ENCODE measurements around the gene ARHGAP42.

The ARHGAP42 gene

DNA sequence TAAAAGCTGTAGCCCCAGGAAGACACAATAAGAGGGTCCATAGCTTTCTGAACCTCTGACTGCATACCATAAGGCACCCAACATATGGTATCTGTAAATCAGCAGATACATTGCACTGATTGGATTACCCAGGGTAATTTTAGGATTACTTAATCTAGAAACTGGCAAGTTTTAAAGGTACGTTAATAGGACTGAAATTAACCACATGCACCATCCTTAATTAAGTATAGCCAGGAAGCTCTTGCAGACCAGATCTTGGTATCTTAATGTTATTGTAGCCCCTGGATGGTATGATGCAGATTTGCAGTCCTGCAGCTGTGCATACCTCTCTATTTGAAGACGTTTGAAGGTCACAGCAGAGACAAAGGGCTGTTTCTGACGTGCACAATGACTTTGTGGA is 72.8 kb downstream of the ARHGAP42 start:
- no peak for DNase-seq

DNA sequence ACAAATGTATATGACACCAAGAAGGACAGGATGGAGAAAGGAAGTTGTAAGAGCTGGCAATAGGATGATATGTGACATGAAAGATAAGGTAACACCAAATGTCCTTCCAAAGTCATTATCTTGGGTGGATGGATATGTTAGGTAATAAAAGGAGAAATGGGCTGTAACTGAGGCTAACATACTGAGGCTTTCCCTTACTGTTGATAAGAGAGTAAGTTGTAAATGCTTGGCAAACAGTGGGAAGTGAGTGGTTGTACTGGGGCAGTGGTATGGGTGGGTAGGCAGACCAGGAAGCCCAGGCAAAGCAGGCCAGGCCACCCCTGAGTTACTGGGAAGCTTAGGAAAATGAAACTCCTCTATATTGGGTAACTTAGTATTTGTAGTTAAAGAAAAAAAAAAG is 73.7 kb downstream of the ARHGAP42 start:
- DNase-seq: no peak

DNA sequence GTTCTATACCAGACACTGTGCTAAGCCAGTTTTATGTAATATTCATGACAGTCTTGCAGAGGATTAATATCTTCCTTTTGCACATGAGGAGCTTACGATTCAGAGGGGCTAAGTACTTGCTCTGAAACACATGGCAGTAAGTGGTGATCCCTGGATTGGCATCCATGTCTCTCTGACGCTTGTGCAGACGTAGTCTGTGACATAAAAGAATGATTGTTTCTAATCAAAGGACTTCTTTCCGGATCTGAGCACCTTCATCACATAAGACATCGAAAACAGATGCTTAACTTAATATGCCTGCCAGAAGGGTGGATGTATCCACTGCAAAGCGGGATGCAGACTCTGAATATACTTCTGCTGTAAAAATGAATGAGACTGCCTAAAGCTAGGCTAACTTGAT is 74.8 kb downstream of the ARHGAP42 start:
- DNase-seq: no peak

DNA sequence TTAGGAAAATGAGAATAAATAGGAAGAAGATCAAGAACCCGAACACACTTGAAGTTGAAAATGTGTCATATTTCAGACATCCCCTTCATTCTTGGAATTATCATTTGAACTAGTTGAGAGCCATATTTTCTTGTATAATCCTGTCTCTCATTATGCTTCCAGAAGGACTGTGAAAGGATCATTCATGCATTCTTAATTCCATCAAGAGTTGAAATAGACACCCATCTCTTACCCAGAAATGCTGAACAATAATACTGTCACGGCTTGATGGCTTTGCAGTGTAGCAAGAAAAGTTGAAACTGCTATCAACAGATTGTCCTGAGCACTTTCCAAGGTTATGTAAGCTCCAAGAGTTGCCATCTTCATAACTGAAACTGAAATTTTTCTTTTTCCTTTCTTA is 79.7 kb downstream of the ARHGAP42 start:
- DNase-seq: no peak

DNA sequence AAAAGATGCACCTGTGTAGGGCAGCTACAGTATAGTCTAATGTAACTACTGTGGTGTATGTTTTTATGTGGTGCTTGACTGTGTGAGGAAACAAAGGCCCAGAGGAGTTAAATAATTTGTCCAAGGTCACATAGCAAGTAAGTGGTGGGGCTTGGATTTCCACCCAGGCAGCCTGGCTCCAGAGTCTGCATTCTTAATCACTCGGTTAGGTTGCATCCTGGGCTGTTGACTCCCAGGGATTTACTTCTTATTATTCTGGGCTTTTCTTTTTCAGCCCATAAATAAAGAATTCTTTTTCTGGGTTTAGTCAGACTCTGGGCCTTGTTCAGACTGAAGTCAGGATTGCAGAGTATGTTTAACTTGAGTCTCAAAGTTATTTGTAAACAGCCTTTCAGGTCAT is 82.1 kb downstream of the ARHGAP42 start:
- DNase-seq: no peak

DNA sequence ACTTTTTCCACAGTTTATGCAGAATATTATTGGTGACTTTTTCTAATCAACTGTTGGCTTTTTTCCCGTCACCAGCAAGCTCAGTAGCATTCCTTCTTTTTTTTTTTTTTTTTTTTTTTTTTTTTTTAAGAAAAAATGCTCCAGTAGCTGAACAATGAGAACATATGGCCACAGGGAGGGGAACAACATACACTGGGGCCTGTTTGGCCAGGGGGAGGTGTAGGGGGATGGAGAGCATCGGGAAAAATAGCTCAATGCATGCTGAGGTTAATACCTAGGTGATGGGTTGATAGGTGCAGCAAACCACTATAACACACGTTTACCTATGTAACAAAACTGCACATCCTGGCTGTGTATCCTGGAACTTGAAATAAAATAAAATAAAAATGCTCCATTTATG is 82.5 kb downstream of the ARHGAP42 start:
- DNase-seq: no peak

DNA sequence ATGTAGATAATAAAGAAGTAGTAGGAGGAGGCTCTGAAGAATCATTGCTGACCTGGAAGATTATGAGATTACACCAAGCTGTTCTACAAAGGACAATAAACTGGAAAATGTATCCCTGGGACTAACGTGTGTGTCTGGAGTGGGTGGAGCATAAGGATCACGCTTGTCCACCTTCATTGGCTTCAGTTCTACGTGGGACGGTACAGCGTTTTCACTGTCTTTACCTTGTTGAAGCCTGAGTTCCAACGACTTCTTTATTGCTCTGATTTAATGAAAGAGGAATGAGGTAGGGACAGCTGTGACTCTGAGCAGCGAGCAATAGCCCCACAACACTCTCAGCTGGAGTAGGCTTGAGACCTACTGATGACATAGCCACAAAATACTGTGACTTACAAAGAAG is 87.0 kb downstream of the ARHGAP42 start:
- DNase-seq: no peak

DNA sequence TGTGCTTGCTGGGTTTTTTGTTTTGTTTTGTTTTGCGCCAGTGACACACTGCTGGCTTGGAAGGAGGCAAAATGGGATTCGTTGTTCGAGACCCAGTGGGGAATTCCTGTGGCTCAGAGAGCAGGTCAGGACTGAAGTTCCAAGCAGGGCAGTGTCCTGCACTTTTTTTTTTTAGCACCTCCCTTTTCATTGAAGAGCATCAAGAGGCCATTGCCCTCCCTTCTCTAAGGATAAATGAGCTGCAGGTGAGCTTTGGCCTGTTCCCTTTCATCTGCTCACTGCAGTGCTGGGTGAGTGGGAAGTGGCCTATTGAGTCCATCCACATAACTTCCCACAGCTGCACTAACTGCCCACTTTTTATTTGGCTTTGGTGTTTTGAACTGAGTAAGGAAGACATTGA is 87.8 kb downstream of the ARHGAP42 start:
- DNase-seq: no peak

DNA sequence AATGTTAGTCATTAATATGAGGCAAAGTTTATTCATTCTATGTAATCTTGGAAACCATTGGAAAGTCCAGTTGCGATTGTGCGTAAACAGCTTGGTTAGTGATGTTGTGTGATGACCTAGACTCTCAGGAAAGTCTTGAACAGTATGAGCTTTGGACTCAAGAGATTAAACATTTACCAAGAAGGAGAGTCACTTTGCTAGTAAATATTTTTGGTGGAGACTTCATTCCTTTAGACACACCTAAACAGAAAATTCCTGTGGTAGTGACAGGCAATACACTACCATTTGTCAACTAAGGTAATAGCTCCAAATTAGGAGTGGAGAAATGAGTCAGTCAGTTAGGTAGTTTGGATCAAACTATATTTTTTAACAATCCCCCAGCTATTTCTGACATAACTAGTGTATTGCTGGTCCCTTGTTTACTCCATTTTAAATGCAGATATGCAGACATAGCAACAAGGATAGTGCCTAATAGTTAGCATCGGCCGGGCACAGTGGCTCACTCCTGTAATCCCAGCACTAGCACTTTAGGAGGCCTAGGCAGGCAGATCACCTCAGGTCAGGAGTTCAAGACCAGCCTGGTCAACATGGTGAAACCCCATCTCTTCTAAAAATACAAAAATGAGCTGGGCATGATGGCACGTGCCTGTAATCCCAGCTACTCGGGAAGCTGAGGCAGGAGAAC is 89.3 kb downstream of the ARHGAP42 start:
- DNase-seq: no peak

DNA sequence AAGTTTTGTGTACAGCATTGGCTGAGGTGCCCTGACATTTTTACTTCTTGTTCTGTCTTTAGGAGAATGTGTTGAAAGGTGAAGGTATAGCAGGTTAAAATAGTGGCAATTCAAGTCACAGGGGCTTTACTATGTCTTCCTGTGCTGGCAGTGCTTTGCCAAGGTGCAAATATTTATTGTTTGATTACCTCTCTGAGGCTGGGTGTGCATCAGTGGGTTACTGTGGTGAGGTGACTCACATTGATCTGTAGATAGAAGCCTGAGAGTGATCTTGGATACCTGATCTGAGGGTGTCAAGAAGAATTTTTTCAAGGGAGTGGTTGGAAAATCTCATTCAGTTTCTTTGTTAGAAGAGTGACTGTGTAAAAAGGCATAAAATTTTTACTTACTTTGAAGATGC is 90.0 kb downstream of the ARHGAP42 start:
- no peak for DNase-seq

DNA sequence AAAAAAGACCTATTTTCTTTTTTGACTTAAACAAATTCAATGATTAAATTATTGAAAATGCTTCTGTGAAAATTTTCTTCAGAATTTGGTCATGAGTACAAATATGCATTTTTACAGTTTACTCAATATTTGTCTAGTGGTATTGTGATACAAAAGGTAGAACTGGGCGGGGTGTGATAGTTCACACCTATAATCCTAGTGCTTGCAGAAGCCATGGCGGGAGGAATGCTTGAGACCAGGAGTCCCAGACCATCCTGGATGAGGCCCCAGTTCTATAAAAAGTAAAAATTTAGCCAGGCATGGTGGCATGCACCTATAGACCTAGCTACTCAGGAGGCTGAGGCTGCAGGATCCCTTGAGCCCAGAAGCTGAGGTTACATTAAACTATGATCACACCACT is 90.6 kb downstream of the ARHGAP42 start:
- no peak for DNase-seq

DNA sequence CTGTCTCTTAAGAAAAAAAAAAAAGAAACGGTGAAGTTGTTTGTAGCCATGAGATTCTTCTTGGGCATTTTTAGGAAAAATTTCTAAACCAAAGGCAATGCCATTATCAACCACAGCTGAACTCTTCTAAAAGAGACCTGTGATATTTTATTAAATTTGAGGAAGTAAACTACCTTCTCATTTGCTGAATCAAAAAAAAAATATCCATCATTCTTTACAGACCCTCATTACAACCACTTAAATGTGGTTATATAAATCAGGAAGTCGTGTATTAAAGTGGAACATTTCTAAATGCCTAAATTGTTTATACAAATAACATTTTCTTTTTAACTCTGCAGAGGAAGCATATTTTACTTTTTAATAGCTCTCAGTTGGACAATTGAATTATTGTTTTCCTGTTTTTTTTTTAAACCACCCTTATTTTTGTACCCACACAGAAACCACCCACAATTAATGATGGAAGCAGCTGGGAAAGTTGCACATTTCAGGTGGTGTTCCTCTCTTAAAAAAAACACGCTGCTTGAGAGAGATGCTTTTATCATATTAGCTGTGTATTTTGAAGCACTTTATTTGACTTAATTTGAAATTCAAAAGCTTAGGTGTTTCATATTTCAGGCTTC is 91.2 kb downstream of the ARHGAP42 start:
- DNase-seq: no peak

DNA sequence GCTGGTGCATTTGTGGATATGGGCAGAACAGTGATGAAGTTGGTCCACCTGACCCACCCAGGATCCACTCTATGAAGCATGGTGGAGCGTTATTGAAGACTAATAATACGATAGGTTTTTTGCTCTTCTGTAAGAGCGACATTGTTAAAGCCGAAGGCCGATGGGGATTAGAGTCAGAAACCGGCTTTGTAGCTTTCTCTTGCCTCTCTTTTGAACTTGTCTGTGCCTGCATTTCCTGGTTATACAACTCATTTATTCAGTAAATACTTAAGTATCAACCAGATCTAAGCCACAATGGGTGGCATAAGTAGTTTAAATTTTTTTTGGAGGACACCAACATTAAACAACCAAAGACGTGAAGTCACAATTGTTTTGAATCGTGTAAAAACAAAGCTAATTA is 93.4 kb downstream of the ARHGAP42 start:
- DNase-seq: no peak

DNA sequence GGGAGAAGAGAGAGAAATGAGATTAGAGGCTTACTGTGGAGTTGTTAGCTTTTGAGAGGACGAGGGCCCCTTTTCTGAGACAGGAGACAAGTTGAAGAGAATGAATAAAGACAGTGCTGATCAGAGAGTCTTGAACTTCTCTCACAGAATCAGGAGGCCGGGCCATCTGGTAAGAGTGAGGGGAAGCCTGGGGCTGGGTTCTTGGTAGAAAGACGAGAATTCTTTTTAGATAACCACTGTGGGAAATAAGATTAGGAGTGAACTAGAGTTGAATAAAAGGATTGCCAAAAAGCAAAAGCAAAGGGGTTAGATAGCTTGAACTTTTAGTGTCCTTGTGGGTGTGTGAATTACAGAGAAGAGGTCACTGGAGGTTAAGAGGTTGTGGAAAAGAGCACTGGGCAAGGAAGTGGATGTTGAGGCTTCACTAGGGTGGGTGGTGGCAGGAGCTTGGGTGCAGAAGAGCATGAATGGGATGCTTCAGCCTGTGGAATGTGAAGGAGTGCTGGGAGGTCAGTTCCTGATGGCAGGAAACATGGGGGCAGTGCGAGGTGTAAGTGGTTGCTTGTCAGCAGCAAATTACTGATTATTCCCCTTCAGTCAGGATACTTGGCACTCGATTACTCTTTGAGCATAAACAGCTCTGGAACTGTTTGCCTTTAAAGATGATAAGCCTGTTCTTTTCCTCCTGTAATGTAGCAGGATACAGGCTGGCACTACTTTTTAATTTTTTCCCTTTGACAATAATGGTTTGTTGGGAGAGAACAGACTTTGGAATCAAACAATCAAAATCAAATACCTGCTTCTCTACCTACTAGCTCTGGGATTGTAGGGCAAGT is 98.3 kb downstream of the ARHGAP42 start:
- no peak for DNase-seq

DNA sequence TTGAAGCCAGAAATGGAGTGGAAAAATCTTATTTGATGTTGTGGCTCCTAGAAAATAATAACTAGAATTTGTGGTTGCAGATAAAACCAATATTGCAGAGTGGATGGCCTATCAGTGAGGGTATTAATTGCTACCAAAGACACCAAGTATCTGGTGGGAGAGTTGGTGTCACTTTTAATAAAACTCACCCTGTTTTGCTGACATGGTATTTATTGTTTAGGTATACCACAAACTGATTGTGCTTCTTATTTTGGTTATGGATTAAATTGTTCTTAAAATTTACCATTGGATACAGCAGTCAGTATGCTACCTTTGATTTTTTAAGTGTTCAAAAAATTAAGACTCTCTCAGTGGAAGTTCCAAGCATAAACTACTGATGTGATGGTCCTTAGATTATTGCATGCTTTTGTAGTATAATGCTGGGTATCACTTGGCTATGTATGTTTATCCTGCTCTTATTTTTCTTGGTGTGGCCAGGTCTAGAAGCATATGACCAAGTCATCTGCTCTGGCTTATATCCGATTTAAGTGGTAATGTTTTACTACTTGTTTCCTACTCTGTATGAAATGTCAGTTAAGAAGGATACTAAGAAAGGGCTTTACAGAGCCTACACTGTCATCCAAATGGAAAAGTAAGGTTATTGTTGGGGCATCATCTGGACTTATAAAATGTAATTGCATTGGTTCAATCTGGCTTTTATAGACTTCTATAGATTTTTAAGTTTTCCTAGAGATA is 101.6 kb downstream of the ARHGAP42 start:
- DNase-seq: no peak

DNA sequence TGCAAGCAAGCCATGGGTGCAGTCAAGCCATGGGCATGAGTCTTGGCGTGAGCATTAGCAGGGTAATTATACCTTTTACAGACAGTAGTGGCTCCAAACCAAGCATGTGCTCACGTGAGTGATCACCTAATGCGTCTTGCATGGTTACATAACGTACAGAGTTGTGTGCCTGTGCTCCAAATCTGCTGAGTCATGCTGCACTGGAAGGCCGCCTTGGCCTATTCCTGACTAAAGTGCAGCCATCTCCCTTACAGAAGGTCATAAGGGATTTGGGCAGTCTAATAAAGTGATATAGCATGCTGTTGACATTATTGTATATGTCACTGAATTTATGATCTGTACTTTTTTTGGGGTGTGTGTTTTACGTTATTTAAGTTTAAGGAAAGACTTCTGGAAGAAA is 102.4 kb downstream of the ARHGAP42 start:
- no peak for DNase-seq

DNA sequence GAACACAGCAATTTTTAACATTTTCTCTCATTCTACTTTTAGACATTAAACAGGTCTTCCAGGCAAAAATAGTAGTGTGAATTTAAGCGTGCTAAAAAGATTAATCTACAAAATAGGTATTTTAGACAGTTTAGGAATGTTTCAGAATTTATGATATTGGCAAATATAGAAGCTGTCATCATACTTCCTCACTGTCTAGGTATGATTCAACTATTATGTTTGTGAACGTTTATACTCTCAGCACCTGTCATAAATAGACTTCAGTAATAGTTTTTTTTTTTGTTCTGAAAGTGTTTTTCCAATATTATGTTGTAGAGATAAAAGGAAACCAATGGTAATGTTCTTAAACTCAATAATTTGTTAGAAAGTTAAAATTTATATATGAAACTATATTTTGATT is 103.0 kb downstream of the ARHGAP42 start:
- no peak for DNase-seq

DNA sequence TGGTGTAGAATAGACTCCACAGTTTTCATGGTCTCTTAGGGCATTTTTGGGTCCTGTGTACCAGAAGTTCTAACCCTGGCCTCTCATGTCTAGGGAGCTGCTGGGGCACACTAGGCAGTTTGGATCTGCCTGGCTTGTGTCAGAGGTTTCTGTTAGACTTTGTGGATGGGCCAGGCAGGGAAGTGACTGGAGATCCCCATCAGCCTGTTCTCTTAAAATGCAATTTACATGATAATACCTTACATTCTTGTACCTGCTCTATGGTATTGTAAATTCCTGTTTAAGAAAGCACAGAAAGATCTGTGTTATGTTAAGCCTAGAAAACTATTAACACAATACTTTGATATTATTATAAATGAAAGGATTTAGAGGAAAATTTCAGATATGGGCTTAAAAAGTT is 104.0 kb downstream of the ARHGAP42 start:
- DNase-seq: no peak

DNA sequence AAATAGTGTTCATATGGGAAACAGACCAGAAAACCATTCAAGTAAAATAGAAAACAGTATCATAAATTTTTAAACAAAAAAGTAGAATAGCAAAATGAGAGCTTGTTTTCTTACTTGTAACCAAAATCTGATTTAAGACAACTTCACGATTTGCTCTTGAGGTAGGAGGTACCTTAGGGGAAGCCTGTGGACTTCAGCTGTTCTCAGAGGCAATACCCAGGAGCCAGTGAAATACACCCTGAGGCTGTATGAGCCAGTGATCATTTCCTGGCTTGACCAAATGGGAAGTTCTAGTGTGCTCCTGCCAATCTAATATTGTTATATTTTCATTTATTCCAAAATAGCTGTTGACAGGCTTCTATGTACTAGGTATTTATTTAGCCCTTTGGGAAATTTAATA is 104.8 kb downstream of the ARHGAP42 start:
- DNase-seq: no peak

DNA sequence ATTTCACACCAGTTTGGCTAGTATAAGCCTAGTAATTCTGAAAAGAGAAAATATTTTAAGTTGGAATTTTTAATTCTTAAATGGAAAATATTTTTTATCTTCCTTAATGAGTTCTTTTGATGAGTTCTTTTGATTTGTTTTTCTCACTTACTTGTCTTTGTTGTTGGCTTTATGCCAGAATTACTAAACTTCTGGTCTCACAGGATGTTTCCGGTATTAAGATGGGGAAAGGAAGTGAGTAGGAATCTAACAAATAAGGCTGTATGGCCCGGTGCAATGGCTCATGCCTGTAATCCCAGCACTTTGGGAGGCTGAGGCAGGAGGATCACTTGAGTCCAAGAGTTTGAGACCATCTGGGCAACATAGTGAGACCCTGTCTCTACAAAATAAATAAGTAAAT is 106.4 kb downstream of the ARHGAP42 start:
- no peak for DNase-seq

DNA sequence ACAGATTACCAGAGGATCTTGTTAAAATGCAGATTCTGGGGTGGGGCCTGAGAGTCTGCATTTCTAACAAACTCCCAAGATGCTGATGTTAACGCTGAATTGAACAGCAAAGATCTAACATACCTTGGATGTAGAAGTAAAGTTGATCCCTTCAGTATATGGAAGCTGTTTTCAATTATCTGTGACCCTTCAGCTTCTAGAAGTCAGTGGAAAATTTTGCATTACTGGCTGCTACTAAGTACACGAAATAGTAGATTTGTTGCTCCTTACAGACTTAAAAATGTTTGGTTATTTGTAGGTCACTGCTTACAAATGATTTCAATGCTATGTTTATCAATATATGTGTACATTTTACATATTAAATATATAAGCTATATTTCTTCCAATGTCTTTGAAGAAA is 107.4 kb downstream of the ARHGAP42 start:
- DNase-seq: no peak

DNA sequence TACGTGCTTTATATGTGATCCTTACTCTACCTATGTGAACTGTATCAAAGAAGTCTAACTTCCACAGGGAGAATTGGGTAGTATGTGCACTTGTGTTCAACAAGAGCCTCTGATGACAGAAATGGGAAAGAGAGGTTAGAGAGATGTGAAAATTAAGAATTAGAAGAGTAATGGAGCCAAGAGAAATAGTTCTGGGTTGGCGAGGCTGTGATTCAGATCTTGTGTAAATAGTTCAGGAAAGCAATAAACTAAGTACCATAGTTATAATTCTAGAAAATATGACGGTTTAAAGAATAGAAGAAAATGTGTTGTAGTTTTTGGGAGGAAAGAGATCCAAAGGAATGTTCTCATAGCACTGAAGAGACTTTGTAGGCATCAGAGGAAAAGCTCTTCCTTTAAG is 112.4 kb downstream of the ARHGAP42 start:
- DNase-seq: no peak

DNA sequence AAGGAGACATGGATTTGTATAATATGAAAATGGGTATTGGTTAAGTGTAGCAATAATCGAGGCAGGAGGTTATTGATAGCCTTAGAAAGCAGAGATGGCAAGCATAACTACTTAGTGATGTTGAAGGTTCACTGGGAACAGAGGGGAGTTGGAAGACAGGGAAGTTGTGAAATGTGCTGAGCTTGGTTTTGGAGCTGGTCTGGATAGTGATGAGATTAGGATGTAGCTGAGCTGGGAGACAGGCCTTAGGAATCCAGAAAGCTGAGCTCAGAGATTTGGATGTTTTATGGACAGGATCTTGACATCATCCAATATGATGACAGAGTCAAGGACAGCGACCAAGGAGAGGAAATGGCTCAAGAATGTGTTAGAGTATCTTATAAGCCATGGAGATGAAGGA is 113.1 kb downstream of the ARHGAP42 start:
- no peak for DNase-seq
